Measurements from ENCODE around the gene GLCE.

Gene GLCE

DNA sequence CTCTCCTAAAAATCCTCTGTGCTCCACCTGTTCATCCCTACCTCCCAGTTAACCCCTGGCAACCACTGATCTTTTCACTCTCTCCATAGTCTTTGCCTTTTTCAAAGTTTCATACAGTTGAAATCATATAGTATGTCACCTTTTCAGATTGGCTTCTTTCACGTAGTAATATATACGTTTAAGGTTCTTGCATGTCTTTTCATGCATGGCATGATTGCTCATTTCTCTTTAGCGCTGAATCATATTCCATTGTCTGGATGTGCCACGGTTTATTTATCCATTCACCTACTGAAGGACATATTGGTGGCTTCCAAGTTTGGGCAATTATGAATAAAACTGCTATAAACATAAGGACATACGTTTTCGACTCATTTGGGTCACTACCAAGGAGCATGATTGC lies 28.7 kb downstream of the GLCE start:
- Histone ChIP-seq H3K4me1 (ENCODE audit: insufficient read depth, low read length) (peaks cover 18% of the 10 kb centered on the region), H3K27ac (ENCODE audit: low read depth, low read length) (no peak overlapping the region), H3K9me3 (ENCODE audit: low read length) (no peaks in the 10 kb centered on the region), H3K9ac (ENCODE audit: low read length) (no peak overlapping the region), H3K36me3 (ENCODE audit: insufficient read depth, low read length) (no peaks in the 10 kb centered on the region), H3K27me3 (ENCODE audit: control insufficient read depth in 1 of 2, insufficient read depth in 2 of 2, low read length in 2 of 2) (no peaks in the 10 kb centered on the region), H3K4me3 (ENCODE audit: low read depth in 1 of 2, low read length in 2 of 2) (no peak overlapping the region)

DNA sequence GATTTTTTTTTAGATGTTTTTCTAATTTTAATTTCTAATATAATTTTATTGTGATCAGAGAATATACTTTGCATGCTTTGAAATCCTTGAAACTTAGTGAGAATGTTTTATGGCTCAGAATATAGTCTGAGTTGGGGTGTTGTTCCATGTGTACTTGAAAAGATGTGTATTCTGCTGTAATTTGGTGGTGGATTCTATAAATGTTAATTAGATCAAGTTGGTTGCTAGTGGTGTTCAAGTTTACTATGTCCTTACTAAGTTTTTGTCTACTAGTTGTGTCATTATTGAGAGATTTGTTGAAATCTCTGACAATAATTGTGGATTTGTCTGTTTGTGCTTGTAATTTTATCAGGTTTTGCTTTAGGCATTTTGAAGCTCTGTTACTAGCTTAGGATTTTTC lies 29.7 kb downstream of the GLCE start:
- Histone ChIP-seq H3K36me3 (ENCODE audit: insufficient read depth, low read length) (no peaks in the 10 kb centered on the region), H3K9ac (ENCODE audit: low read length) (no peak overlapping the region), H3K4me3 (ENCODE audit: low read depth in 1 of 2, low read length in 2 of 2) (no peak overlapping the region), H3K9me3 (ENCODE audit: low read length) (no peaks in the 10 kb centered on the region), H3K4me1 (ENCODE audit: insufficient read depth, low read length) (peaks cover 27% of the 10 kb centered on the region), H3K27ac (ENCODE audit: low read depth, low read length) (no peak overlapping the region), H3K27me3 (ENCODE audit: control insufficient read depth in 1 of 2, insufficient read depth in 2 of 2, low read length in 2 of 2) (no peaks in the 10 kb centered on the region)

DNA sequence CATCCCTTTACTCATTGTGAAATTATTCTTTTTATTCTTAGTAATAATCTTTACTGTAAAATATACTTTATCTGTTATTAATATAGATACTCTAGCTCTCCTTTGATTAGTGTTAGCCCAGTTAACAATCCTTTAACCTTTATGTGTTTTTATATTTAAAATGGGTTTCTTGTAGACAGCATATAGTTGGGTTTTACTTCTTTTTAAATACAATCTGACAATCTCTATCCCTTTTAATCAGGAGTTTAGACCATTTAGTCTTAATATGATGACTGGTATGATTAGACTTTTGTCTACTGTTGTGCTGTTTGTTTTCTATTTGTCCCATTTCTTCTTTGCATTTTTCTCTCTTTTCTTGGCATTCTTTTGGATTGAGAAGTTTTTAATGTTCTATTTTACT lies 30.1 kb downstream of the GLCE start:
- H3K4me1 ChIP-seq (ENCODE audit: insufficient read depth, low read length), result peaks cover 28% of the 10 kb centered on the region
- H3K27me3 ChIP-seq (ENCODE audit: control insufficient read depth in 1 of 2, insufficient read depth in 2 of 2, low read length in 2 of 2), result no peaks in the 10 kb centered on the region
- no peak overlapping the region for H3K27ac ChIP-seq (ENCODE audit: low read depth, low read length)
- no peaks in the 10 kb centered on the region for H3K9me3 ChIP-seq (ENCODE audit: low read length)
- no peaks in the 10 kb centered on the region for H3K36me3 ChIP-seq (ENCODE audit: insufficient read depth, low read length)
- H3K9ac ChIP-seq (ENCODE audit: low read length), result no peak overlapping the region
- no peak overlapping the region for H3K4me3 ChIP-seq (ENCODE audit: low read depth in 1 of 2, low read length in 2 of 2)

DNA sequence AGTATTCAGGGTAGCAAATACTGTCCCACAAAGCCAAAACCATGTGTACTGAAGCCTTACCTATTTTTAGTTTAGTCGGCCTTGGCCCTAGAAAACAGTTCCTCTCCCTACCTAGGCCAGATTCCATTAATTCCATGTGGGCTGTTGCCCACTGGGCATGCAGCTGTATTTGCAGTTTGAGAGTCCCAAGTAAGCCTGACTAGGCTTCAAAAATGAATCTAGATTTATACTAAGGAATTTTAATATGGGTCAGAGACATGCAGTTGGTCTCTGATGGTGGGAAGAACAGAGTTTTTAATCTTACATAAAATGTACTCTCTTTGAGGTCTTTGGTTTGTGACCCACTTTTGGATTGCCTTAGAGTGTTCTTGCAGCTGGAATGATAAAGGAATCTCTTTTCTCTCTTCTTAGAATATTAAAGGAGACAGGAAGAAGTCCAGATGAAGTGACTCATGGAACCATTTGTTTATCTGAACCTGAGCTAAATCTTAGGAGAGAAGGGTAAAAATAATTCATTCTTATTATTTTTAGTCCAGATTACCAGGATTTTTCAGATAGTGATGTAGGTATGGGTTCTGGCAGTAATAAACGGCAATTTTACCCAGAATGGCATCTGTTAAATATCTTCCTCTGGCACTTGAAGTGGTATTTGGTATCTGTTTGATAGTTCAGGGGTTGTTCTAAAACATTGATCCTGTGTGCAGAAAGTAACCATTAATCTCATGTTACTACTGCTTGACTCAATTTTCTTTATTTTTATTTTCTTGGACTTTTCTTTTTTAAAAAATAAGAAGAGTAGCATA lies 33.8 kb downstream of the GLCE start:
- no peak overlapping the region for H3K27ac ChIP-seq (ENCODE audit: low read depth, low read length)
- H3K9ac ChIP-seq (ENCODE audit: low read length), result no peak overlapping the region
- H3K27me3 ChIP-seq (ENCODE audit: control insufficient read depth in 1 of 2, insufficient read depth in 2 of 2, low read length in 2 of 2), result no peaks in the 10 kb centered on the region
- peaks cover 28% of the 10 kb centered on the region for H3K4me1 ChIP-seq (ENCODE audit: insufficient read depth, low read length)
- no peak overlapping the region for H3K4me3 ChIP-seq (ENCODE audit: low read depth in 1 of 2, low read length in 2 of 2)
- H3K9me3 ChIP-seq (ENCODE audit: low read length), result no peaks in the 10 kb centered on the region
- H3K36me3 ChIP-seq (ENCODE audit: insufficient read depth, low read length), result no peaks in the 10 kb centered on the region

DNA sequence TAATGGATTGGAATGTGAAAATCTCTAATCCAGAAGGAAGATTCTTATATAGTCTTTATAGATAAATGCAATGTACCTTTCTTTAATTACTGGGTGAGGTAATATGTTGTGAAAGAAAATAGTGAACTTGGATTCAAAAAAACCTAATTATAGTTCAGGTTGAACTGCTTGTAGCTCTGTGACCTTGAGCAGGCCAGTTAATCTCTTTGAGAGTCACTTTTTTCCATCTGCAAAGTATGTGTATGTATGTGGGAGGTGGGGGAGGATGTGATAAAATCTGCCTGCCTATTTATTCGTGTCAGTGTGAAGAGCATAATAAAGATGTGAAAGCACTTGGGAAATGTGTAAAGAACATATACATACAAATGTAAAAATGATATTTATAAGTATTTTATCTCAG lies 34.4 kb downstream of the GLCE start:
- H3K36me3 ChIP-seq (ENCODE audit: insufficient read depth, low read length), result no peaks in the 10 kb centered on the region
- H3K27me3 ChIP-seq (ENCODE audit: control insufficient read depth in 1 of 2, insufficient read depth in 2 of 2, low read length in 2 of 2), result no peaks in the 10 kb centered on the region
- H3K4me3 ChIP-seq (ENCODE audit: low read depth in 1 of 2, low read length in 2 of 2), result no peak overlapping the region
- no peaks in the 10 kb centered on the region for H3K9me3 ChIP-seq (ENCODE audit: low read length)
- no peak overlapping the region for H3K27ac ChIP-seq (ENCODE audit: low read depth, low read length)
- no peak overlapping the region for H3K9ac ChIP-seq (ENCODE audit: low read length)
- peaks cover 28% of the 10 kb centered on the region for H3K4me1 ChIP-seq (ENCODE audit: insufficient read depth, low read length)

DNA sequence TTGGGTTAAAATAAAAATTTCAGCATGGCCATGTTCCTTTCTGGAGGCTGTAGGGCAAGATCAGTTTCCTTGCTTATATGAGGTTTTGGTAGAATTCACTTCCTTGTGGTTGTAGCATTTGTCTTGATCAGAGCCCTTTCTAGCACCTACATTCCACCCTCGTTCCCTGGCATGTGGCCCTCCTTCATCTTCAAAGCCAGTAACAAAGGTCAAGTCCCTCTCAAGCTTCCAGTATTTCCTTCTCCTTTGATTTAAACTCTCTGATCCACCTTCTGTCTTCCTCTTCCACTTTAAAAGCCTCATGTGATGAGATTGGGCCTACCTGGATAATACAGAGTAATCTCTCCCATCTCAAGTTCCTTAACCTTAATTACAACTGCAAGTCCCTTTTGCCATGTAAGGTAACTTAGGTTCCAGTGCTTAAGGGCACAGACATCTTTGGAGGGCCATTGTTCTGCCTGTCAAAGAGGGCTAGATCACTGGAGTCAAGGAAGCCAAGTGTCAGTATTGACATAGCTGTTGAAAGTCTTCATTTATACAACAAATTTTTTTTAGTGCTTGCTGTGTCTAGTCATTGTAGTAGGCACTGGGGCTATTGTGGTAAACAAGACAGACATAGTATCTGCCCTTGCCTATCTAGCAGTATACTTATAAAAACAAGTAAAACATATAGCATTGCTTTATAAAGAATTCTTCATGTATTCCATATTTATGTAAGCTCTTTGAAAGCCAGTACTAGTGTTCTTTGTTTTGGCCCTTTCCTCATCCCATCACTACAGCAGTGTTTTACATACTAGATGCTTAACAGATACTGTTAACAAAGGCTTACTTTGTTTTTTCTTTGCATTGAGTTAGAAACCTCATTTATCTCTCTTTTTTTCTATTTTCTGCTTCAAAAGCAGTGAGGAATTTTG lies 40.7 kb downstream of the GLCE start:
- Histone ChIP-seq H3K4me3 (ENCODE audit: low read depth in 1 of 2, low read length in 2 of 2) (no peak overlapping the region), H3K9ac (ENCODE audit: low read length) (no peak overlapping the region), H3K36me3 (ENCODE audit: insufficient read depth, low read length) (no peaks in the 10 kb centered on the region), H3K4me1 (ENCODE audit: insufficient read depth, low read length) (no peaks in the 10 kb centered on the region), H3K27me3 (ENCODE audit: control insufficient read depth in 1 of 2, insufficient read depth in 2 of 2, low read length in 2 of 2) (no peaks in the 10 kb centered on the region), H3K27ac (ENCODE audit: low read depth, low read length) (no peak overlapping the region), H3K9me3 (ENCODE audit: low read length) (no peaks in the 10 kb centered on the region)

DNA sequence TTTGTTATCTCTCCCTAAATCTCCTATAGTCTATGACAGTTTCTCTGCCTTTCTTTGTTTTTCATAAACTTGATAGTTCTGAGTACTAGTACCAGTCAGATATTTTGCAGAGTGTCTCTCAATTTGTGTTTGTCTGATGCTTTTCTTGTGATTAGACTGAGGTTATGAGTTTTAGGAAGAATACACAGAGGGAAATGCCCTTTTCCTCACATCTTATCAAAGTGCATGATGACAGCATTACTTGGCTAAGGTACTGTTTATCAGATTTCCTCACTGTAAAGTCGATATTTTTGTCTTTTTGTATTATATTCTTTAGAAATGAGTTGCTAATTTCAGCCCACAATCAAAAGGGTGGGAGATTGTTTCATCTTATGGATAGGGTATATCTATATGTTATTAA lies 45.6 kb downstream of the GLCE start:
- Histone ChIP-seq H3K4me3 (ENCODE audit: low read depth in 1 of 2, low read length in 2 of 2) (no peak overlapping the region), H3K9ac (ENCODE audit: low read length) (no peak overlapping the region), H3K36me3 (ENCODE audit: insufficient read depth, low read length) (no peaks in the 10 kb centered on the region), H3K9me3 (ENCODE audit: low read length) (no peaks in the 10 kb centered on the region), H3K27ac (ENCODE audit: low read depth, low read length) (no peak overlapping the region), H3K4me1 (ENCODE audit: insufficient read depth, low read length) (no peaks in the 10 kb centered on the region), H3K27me3 (ENCODE audit: control insufficient read depth in 1 of 2, insufficient read depth in 2 of 2, low read length in 2 of 2) (no peaks in the 10 kb centered on the region)

DNA sequence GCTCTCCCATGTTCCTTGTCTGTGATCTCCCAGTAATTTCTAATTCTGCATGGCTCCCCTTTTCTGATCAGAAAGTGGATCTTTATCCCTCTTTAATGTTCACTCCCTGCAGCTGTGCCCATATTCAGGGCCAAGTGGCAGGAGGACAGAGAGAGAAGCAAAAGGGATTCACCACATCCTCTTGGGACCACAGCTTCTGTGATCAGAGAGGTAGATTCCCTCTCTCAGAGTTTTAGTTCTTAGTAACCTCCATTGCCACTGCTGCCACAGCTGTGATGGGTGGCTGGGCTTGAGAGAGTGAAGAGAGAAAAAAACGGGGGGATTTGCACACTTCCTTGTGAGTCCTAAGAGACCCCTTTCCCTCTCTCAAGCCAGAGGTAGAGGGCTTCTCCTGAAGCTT lies 49.2 kb downstream of the GLCE start:
- no peaks in the 10 kb centered on the region for H3K4me1 ChIP-seq (ENCODE audit: insufficient read depth, low read length)

DNA sequence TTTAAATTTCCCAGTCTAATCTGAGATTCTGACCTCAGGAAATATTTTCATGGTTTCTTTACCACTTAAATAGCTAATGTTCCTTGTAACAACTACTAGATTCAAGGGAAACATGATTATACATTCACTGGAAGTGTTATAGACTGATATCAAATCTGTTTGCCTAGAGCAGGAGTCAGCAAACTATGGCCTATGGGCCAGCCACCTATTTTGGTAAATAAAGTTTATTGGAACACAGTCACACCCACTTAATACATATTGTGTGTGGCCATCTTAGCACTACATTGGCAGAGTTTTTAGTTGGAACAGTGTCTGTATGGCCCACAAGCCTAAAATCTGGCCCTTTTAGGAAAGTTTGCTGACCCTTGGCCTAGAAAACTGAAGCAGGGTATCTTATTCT lies 50.1 kb downstream of the GLCE start:
- H3K4me1 ChIP-seq (ENCODE audit: insufficient read depth, low read length), result no peaks in the 10 kb centered on the region
- H3K9ac ChIP-seq (ENCODE audit: low read length), result no peak overlapping the region
- no peak overlapping the region for H3K4me3 ChIP-seq (ENCODE audit: low read depth in 1 of 2, low read length in 2 of 2)
- no peaks in the 10 kb centered on the region for H3K36me3 ChIP-seq (ENCODE audit: insufficient read depth, low read length)
- H3K27me3 ChIP-seq (ENCODE audit: control insufficient read depth in 1 of 2, insufficient read depth in 2 of 2, low read length in 2 of 2), result no peaks in the 10 kb centered on the region
- H3K27ac ChIP-seq (ENCODE audit: low read depth, low read length), result no peak overlapping the region
- H3K9me3 ChIP-seq (ENCODE audit: low read length), result no peaks in the 10 kb centered on the region

More for the DNA sequence above, 49.2 kb downstream of the GLCE start:
- Histone ChIP-seq H3K9me3 (ENCODE audit: low read length) (no peaks in the 10 kb centered on the region), H3K4me3 (ENCODE audit: low read depth in 1 of 2, low read length in 2 of 2) (no peak overlapping the region), H3K27me3 (ENCODE audit: control insufficient read depth in 1 of 2, insufficient read depth in 2 of 2, low read length in 2 of 2) (no peaks in the 10 kb centered on the region), H3K27ac (ENCODE audit: low read depth, low read length) (no peak overlapping the region), H3K36me3 (ENCODE audit: insufficient read depth, low read length) (no peaks in the 10 kb centered on the region), H3K9ac (ENCODE audit: low read length) (no peak overlapping the region)

DNA sequence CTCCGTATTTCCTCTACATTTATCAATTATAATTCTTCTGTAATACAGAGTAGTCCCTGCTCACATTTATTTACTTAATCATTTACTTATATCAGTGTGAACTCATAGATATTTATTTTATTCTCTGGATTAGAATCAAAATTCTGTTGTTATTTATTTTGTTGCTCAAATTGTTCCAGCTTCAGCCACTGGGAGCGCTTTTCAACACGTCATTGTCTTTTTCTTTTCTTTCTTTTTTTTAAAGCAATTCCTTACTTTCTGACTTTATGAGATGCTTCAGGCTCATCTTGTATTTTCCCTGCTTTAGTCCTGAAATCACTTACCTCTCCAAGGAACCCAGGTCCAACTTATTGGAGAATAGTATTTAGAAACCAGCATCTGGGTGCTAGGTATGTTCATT lies 53.4 kb downstream of the GLCE start:
- no peak overlapping the region for H3K9ac ChIP-seq (ENCODE audit: low read length)
- H3K36me3 ChIP-seq (ENCODE audit: insufficient read depth, low read length), result no peaks in the 10 kb centered on the region
- no peak overlapping the region for H3K27ac ChIP-seq (ENCODE audit: low read depth, low read length)
- no peaks in the 10 kb centered on the region for H3K4me1 ChIP-seq (ENCODE audit: insufficient read depth, low read length)
- no peaks in the 10 kb centered on the region for H3K27me3 ChIP-seq (ENCODE audit: control insufficient read depth in 1 of 2, insufficient read depth in 2 of 2, low read length in 2 of 2)
- no peaks in the 10 kb centered on the region for H3K9me3 ChIP-seq (ENCODE audit: low read length)
- H3K4me3 ChIP-seq (ENCODE audit: low read depth in 1 of 2, low read length in 2 of 2), result no peak overlapping the region

DNA sequence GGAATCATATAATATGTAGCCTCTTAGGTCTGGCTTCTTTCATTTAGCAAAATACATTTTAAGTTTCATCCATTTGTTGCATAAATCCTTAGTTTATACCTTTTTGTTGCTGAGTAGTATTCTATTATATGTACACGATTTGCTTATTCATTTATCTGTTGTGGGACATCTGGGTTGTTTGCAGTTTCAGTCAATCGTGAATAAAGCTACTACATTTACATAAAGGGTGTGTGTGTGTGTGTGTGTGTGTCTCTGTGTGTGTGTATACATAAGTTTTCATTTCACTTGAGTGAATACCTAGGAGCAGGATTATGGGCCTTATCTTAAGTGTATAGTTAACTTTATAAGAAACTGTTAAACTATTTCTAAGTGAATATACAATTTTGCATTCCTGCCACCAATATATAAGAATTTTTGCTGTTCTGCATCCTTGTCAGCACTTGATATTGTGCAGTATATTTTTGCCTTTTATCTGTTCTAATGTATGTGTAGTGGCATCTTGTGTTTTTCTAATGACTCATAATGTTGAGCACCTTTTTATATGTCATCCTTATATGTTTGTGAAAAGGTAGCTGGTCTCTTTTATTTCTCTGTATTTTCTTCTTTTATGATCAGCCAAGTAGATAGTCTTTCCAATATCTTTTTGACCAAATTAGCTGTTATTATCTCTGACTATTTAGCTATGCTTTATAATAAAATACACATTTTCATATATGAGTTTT lies 55.0 kb downstream of the GLCE start:
- H3K4me1 ChIP-seq (ENCODE audit: insufficient read depth, low read length), result no peaks in the 10 kb centered on the region
- no peaks in the 10 kb centered on the region for H3K9me3 ChIP-seq (ENCODE audit: low read length)
- no peaks in the 10 kb centered on the region for H3K36me3 ChIP-seq (ENCODE audit: insufficient read depth, low read length)
- H3K9ac ChIP-seq (ENCODE audit: low read length), result no peak overlapping the region
- no peaks in the 10 kb centered on the region for H3K27me3 ChIP-seq (ENCODE audit: control insufficient read depth in 1 of 2, insufficient read depth in 2 of 2, low read length in 2 of 2)
- H3K4me3 ChIP-seq (ENCODE audit: low read depth in 1 of 2, low read length in 2 of 2), result no peak overlapping the region
- no peak overlapping the region for H3K27ac ChIP-seq (ENCODE audit: low read depth, low read length)
